Measurements from ENCODE around the gene RAMP3. TPM values are rescaled to one million over a fixed set of nuclear protein-coding genes. Genes with fewer than 3 reads are reported as not detected.
A peak's percentile ranks its signal among the peaks of the same experiment; 100 is the strongest.

The RAMP3 gene
- total RNA-seq, 6 experiments from 2014 or later = 3.6 to 25.9 (median 23.4) TPM

DNA sequence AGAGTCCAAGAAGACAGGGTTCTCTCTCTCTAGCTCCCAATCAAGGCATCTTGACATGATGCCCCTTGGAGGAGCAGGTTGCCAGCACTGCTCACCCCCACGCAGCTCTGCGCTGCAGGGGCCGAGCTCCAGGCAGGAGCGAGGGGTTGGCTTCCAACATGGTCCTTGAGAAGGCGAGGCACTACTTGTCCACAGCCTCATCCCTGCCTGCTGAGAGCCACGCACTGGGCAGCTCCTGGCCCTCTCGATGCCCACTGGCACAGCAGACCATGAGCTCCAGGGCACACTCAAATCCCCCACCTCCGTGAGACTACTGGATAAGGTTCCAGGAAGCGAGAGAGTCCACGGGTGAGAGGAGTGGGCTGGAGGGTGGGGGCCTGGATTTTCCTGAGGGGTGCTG lies 31.1 kb downstream of the RAMP3 start:
- intact Hi-C loops (cut with DNase I) = no loop called here
- 48% methylated on average over 5 of the region's 10 CpGs for WGBS (ENCODE audit: insufficient coverage, low coverage, low lambda C conversion rate, missing lambda C conversion rate)
- DNase-seq (peak in 1 of 3 donors; percentile 39), ATAC-seq (no peak)
- no peak for TF ChIP-seq POLR2A (IDR thresholded peaks at IDR 0.05)
- TF ChIP-seq, protein P1, sequence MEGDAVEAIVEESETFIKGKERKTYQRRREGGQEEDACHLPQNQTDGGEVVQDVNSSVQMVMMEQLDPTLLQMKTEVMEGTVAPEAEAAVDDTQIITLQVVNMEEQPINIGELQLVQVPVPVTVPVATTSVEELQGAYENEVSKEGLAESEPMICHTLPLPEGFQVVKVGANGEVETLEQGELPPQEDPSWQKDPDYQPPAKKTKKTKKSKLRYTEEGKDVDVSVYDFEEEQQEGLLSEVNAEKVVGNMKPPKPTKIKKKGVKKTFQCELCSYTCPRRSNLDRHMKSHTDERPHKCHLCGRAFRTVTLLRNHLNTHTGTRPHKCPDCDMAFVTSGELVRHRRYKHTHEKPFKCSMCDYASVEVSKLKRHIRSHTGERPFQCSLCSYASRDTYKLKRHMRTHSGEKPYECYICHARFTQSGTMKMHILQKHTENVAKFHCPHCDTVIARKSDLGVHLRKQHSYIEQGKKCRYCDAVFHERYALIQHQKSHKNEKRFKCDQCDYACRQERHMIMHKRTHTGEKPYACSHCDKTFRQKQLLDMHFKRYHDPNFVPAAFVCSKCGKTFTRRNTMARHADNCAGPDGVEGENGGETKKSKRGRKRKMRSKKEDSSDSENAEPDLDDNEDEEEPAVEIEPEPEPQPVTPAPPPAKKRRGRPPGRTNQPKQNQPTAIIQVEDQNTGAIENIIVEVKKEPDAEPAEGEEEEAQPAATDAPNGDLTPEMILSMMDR (IDR thresholded peaks at IDR 0.05) = no peak
- H3K27me3 ChIP-seq = no peaks in the 10 kb centered on the region
- no peaks in the 10 kb centered on the region for H3K36me3 ChIP-seq
- no peak overlapping the region for H3K27ac ChIP-seq
- H3K4me3 ChIP-seq = no peak overlapping the region
- H3K4me1 ChIP-seq = no peaks in the 10 kb centered on the region
- H3K9me3 ChIP-seq = no peaks in the 10 kb centered on the region

DNA sequence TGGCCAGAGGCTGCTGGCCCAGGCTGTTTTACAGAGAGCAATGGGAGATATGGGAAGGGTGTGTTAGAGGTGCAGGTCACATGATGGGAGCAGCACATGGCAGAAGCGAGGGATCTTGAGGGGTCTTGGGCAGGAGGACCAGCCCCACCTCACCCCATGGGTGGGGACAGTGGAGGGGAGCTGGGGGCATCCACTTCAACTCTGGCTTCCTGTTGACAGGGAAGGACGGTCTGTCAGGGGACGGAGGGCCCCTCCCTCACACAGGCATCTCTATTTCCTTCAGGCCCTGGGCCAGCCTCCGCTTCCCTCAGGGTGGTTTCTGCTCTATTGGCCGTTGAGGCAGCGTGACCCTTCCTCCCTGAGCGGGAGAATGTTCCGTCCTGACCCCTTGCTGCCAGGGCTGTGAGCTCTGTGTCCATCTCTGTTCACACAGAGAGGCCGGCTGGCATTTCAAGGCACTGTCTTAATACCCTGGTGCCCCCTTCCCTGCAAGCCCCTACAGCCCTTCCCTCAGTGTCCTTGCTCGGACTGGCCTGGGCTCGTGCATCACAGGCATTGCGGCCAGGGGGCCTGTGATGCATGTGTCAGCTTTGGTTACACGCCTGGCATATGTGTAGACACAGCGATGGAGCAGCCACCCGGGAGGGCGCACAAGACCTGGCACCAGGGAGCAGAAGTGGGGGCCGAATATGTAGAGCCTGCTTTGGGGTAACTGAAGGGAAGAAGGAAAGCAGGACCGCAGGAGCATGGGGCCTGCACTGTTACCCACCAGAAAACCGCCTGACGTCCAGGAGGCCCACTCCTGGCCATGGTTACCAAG lies 31.8 kb downstream of the RAMP3 start:
- WGBS (ENCODE audit: insufficient coverage, low coverage, low lambda C conversion rate, missing lambda C conversion rate) = 72% methylated on average over 6 of the region's 20 CpGs
- no peak for DNase-seq
- H3K9me3 ChIP-seq = no peaks in the 10 kb centered on the region
- H3K4me3 ChIP-seq = no peak overlapping the region
- intact Hi-C loops (cut with DNase I) = no loop called here
- ATAC-seq = peak; percentile 43 to 53 (median 50)
- TF ChIP-seq, protein P1 (IDR thresholded peaks at IDR 0.05) = no peak
- TF ChIP-seq POLR2A (IDR thresholded peaks at IDR 0.05) = no peak
- no peak overlapping the region for H3K27ac ChIP-seq
- H3K4me1 ChIP-seq = no peaks in the 10 kb centered on the region
- H3K27me3 ChIP-seq = no peaks in the 10 kb centered on the region
- no peaks in the 10 kb centered on the region for H3K36me3 ChIP-seq

DNA sequence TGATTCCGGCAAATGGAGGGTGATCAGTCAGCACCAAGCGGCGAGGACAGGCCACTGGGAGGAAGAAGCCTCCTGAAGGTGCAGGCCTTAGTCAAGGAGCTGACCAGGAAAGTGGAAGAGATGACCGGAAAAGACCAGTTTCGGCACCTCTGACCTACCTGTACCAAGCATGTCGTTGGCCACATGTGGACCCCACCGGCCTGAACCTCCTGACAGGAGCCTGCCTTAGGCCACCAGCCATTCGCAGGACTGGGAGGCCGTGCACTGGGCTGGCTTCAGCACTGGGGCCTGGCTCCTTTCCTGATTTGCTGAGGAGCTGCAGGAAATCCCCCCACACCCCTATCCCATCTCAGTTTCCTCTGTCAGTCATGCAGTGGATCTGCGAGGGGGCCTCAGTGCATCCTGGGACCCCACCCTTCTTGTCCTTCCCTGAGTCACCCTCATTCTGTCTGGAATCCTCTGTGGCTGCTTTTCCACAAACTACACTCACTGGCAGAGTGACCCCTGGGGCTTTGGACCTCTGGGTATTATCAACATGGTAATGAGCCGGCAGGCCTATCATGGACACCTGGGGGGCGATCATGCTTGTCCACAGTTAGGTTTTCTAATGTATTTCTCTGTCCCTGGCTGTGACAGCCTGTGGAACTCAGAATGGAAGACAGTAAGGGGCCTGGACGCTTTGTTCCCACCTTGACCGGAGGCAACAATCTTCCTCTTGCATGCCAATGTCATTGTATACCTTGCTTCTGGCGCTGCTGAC lies 33.0 kb downstream of the RAMP3 start:
- Histone ChIP-seq H3K4me3 (no peak overlapping the region), H3K9me3 (no peaks in the 10 kb centered on the region), H3K27me3 (no peaks in the 10 kb centered on the region), H3K4me1 (no peaks in the 10 kb centered on the region), H3K36me3 (no peaks in the 10 kb centered on the region), H3K27ac (no peak overlapping the region)
- ATAC-seq (no peak), DNase-seq (no peak)
- WGBS (ENCODE audit: insufficient coverage, low coverage, low lambda C conversion rate, missing lambda C conversion rate) = 92% methylated on average over 8 of the region's 15 CpGs
- no peak for TF ChIP-seq POLR2A (IDR thresholded peaks at IDR 0.05)
- TF ChIP-seq, protein P1 (IDR thresholded peaks at IDR 0.05) = no peak
- intact Hi-C loops (cut with DNase I) = no loop called here

DNA sequence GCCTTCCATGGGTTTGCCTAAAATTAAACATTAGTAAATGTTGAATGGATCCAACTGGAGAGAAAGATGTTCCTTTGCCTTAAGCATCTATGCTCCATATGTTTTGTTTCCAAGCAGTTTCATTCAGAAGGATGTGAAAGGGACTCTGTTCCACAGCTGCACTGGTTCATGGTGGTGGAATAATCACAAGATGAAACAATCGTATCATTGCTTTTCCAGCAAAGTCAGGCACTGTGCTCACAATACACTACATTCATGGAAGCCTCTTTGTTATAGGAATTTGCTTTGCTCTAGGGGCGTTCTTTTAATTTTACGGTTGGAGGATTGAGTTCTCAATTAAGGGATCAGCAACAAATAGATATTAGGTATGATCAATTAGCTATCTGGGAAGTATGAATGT lies 33.8 kb downstream of the RAMP3 start:
- Histone ChIP-seq H3K4me1 (no peaks in the 10 kb centered on the region), H3K9me3 (no peaks in the 10 kb centered on the region), H3K4me3 (no peak overlapping the region), H3K36me3 (no peaks in the 10 kb centered on the region), H3K27me3 (no peaks in the 10 kb centered on the region), H3K27ac (no peak overlapping the region)
- 78% methylated on average over 3 of the region's 3 CpGs for WGBS (ENCODE audit: insufficient coverage, low coverage, low lambda C conversion rate, missing lambda C conversion rate)
- TF ChIP-seq, protein P1 (IDR thresholded peaks at IDR 0.05) = no peak
- no peak for TF ChIP-seq POLR2A (IDR thresholded peaks at IDR 0.05)
- DNase-seq (no peak), ATAC-seq (no peak)
- intact Hi-C loops (cut with DNase I) = no loop called here
